T-helper 2 cell (primary cell): Measurements from ENCODE around the gene GALNT3.

Experiments
- DNase-seq, 5 experiments: peaks; one replicate each; pipeline versions ENCODE4 v3.0.0 to v3.0.0-alpha.2; 2012 to 2022

GALNT3 gene

DNA sequence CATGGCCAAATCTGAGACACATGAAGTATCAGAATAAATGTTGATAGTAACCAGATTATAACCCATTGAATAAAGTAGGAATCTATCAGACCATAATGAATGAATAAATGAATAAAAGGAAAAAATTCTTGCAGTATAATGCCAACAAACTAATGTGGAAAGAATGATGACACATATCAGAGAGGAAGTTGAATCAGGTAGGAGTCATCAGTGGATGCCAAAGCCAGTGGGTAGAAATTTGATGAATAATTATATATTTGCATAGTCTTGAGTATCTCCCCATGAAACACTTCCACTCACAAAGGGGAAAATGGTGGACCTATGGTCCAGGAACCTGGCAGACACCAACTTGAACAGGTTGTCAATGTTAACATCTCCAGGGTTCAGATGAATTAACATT lies 68.6 kb downstream of the GALNT3 start:
- no peak for DNase-seq

DNA sequence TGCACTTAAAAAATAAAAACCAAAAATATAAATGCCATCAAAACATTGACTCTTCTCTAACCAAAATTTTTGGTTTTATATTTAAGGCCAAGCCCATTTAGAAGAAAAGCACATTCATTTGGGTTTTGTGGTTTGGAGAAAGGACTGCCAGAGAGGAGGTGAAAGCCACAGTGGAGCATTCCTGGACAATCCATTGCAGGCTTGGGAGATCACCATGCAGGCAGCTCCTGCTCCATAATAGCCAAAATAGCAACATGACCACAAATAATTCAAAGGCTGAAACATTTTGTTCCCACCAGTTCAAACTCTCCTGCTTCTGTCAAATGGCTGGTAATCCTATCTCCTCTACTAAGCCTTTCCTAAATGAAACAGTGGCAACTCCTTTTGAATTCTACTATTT lies 73.5 kb downstream of the GALNT3 start:
- no peak for DNase-seq

DNA sequence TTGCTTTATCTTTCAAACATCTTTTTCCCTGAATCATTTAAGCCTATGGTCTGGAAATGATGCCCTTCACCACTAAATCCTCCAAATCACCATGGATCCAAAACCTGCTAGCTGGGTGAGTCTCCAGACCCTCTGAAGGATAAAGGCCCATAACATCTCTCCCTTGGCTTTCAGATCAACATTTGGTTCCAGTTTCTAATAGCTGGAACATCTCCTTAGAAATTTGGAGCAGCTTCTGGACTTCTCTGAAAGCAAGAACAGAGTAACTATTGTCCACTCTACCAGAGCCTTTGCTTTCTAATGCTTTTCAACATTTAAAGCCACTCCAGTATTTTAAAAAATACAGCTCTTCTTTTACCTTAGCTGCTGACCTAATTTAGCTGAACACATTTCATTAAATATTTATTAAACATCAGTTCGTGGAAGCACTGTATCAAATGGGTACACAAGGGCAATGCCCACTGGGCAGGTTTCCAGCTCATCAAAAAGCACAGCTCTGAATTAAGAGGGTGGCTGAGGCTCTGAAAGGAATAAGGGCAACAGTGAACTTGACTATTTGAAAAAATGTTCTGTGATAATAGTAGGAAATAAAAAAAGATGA lies 75.3 kb downstream of the GALNT3 start:
- DNase-seq = no peak

DNA sequence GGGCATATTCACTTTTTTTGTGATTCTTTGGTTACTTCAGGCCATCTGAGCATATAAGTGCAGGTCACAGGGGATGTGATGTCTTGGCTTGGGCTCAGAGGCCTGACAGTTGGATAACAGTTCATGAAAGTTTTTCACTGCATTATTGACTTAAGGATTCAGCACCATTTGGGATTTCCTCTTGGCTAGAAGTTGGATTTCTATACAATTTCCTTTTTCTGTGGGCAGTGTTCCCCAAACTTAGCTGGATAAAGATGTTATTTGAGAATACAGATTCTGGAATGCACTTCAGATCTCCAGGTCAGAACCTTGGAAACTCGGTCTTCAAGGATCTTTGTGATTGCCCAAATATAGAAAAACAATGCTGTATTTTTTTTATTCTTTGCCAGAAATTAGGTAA lies 78.0 kb downstream of the GALNT3 start:
- no peak for DNase-seq

DNA sequence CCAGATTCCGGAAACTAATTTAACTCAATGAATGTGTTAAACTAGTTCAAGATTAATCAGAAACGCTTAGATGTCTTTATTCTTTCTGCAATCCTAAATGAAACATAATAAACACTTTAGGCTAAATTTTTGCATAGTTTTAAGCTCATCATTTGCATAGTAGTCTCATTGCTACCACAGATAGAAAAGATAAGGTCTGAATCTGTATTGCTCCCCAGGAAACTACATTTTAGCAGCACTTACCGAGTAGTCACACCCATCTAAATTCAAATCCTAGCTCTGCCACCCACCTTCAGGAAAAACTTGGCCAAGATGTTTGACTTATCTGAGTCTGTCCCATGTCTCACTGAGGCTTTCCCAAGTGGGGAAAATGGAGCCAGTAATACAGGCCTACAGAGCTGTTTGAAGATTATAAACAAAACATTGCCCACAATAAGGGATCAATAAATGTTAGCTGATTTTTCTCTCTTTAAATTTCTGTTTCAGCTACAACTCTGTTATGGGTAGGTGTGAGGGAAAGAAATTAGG lies 87.0 kb downstream of the GALNT3 start:
- no peak for DNase-seq

DNA sequence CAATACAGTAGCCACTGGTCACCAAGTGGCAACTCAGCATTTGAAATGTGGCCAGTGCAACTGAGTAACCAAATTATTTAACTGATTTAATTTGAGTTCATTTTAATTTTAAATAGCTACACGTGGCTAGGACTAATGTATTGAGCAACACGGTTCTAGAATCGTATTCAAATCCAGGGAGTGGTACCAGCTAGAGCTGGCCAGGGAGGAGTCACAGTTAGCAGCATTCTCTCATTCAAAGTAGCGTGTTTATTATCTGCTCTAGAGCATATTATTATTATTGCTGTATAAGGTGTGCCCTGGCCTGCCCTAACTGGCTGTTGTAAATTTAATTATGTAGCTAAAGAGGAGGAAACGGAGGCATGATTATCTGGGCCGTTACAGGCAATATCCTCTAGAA lies 92.9 kb downstream of the GALNT3 start:
- DNase-seq = no peak

DNA sequence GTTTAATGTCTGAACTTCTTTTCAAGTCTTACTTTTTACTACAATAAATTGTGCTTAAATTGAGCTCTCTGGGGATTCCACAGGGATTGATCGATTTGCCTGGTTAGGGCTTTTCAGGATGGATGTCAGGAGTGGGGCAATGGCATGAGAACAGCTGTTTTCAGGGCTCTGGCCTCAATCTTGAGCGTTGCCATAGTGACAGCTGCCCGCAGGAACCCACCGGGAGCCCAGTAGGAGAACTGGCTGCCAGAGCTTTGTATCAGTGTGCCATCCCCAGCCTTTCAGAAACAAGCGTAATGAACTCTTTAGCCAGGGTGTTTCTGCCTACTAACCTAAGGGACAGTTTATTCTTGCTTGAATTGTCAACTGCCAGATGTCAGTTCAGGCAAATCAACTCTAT lies 93.5 kb downstream of the GALNT3 start:
- DNase-seq = no peak

DNA sequence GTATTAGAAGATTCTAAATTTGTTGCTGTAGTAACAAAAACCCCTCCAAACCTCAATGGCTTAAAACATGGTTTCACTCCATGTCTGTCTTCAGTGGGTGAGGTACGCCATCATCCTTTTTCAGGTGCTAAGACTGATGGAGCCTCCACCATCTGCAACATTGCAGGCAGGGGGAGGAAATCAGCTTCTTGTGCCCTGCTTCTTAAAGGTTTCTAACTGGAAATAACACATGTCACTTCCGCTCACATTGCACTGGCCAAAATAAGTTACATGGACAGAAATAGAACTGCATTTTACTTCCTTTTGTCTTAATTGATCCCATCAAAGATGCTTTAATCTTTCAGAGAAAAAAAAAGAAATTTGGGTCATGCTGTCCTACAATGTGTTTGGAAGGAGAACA lies 94.1 kb downstream of the GALNT3 start:
- DNase-seq = no peak

DNA sequence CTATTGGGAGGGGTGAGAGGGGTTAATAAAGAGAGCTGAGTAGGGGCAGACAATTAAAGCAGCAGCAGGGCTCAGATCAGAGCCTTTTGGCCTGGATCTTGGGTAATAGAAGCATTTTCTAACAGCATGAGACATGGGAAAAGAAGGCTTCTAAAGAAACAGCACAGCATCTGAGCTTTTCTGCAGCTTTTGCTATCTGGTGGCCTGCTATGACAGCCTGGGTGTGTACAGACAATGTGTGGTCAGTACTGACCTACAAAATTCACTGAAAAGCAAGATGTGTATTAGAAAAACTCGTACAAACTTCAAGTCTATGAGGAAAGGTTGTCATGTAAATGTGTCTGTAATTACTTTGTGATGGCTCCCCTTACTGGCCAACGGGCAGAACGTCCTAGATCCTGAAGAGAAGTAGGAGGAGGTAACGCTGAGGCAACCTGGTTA lies 95.6 kb downstream of the GALNT3 start:
- DNase-seq = peak in 1 of 5 experiments; percentile 37

DNA sequence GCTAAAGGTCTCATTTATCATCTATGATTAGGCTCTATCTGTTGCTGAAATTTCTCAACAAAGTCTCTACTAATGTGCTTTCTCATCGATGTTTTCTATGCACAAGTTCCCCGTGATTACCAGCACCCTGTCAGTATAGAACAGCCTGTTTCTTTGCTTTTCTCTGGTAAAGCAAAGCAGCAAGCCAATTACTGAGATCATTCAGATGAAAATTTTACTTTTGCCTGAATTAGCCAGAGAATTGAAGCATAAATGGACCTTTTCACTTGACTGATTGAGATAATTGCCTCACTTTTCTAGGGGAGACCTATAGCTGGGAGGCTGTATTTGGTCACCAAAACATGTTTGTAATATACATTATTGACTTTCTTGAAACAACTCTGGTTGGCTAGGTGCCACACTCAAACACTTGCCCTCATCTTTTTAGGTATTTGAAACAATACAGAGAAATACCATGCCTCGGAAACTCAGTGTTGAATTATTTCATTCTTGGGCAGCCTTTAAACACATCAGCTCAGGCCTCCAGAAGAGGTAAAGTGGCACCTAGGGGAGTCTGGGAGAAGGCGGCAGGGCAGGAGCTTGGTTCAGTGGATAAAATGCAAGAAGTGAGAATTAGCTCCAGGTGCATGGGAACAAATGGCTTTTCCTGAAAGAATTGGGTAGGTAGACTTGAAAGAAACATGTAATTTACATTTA lies 96.2 kb downstream of the GALNT3 start:
- no peak for DNase-seq
